ENCODE results near the gene LUC7L3.
A peak's percentile ranks its signal among the peaks of the same experiment; 100 is the strongest.

LUC7L3 gene

GRCh38 chr17:50763716-50764475 lies 44.5 kb downstream of the LUC7L3 start:
- Histone ChIP-seq H3K27ac (peak overlapping the region; percentile 54), H3K27me3 (ENCODE audit: insufficient read depth, low read depth, severe bottlenecking) (no peaks in the 10 kb centered on the region), H3K4me3 (ENCODE audit: low read depth, low read length) (no peak overlapping the region), H3K9me3 (ENCODE audit: severe bottlenecking) (no peaks in the 10 kb centered on the region), H3K36me3 (no peaks in the 10 kb centered on the region)
- DNase-seq: peak; percentile 59
- no peak for TF ChIP-seq CTCF (IDR thresholded peaks at IDR 0.05; ENCODE audit: low read depth, low read length)

GRCh38 chr17:50764734-50765149 lies 45.3 kb downstream of the LUC7L3 start:
- Histone ChIP-seq H3K4me3 (ENCODE audit: low read depth, low read length) (no peak overlapping the region), H3K36me3 (no peaks in the 10 kb centered on the region), H3K27ac (peak overlapping the region; percentile 54), H3K27me3 (ENCODE audit: insufficient read depth, low read depth, severe bottlenecking) (no peaks in the 10 kb centered on the region), H3K9me3 (ENCODE audit: severe bottlenecking) (no peaks in the 10 kb centered on the region)
- no peak for TF ChIP-seq CTCF (IDR thresholded peaks at IDR 0.05; ENCODE audit: low read depth, low read length)
- peak; percentile 81 for DNase-seq

DNA sequence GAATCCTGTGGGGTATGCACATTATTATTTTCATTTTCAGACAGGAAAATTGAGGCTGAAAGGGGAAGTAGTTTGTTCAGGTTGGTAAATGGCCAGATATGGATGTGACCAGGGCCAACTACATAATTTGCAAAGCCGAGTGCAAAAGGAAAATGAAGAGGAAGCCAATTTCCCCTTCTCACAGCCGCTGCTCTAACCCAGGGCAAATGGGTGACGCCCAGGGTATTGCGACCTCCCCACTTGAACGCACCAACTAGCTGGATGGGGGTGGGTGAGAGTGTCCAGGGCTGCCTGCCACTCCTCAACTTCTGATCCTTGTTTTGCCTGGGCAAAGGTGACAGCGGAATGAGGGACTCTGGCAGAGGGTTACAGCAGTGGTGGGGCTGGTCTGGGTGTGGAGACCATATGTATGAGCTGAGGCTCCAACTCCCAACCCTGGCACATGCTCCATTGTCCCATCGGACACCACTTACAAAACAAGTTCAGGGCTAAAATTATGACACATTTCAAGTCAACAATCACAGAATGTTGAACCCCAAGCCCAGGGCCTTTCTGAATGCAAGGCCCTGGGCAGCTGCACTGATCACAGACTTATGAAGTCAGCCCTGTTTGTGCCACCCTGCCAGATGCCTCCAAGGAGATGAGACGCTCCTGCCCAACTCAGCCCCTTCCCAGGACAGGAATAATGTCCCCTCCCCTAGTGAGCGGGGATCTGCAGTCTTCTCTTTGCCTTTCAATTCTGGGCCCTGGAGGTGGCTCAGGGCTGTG lies 46.2 kb downstream of the LUC7L3 start:
- Histone ChIP-seq H3K9me3 (ENCODE audit: severe bottlenecking) (no peaks in the 10 kb centered on the region), H3K27me3 (ENCODE audit: insufficient read depth, low read depth, severe bottlenecking) (no peaks in the 10 kb centered on the region), H3K4me3 (ENCODE audit: low read depth, low read length) (no peak overlapping the region), H3K36me3 (no peaks in the 10 kb centered on the region), H3K27ac (peak overlapping the region; percentile 54)
- no peak for DNase-seq
- TF ChIP-seq CTCF (IDR thresholded peaks at IDR 0.05; ENCODE audit: low read depth, low read length): no peak

DNA sequence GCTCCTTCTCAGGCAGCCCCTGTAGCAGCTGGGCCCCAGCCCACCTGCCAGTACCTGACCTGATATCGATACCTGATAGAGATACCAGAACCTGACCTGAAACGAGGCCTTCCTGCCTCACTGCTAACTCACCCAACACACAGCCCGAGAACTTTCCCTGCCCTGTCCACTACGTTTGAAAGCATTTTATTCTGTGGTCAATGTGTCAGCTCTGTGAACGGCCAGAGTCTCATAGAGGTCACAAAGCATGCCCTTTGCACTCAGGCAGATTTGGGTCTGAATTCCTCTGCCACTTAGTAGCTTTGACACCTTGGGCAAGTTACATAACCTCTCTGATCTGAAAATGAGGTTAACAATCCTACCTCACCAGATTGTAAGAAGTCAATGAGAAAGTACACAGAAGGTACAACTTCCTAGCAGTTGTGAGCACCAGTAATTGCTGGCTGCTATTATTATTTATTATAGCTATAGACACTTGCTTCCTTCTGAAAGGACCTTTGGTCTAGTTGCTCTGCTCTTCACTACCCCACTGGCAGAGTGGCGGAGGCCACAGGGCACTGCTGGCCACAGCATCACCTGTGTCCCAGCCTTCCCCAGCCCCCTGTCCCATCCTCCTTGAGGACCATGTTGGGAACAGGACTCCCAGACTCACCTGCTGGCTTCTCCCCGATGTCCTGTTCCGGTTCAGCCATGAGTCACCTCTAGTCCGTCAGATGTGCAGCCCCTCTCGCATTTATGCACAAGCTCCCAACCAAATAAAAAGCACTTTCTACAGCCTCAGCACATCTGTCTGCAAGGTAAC lies 47.0 kb downstream of the LUC7L3 start:
- Histone ChIP-seq H3K4me3 (ENCODE audit: low read depth, low read length) (no peak overlapping the region), H3K27me3 (ENCODE audit: insufficient read depth, low read depth, severe bottlenecking) (no peaks in the 10 kb centered on the region), H3K9me3 (ENCODE audit: severe bottlenecking) (no peaks in the 10 kb centered on the region), H3K27ac (no peak overlapping the region), H3K36me3 (no peaks in the 10 kb centered on the region)
- DNase-seq: no peak
- no peak for TF ChIP-seq CTCF (IDR thresholded peaks at IDR 0.05; ENCODE audit: low read depth, low read length)

GRCh38 chr17:50767030-50767429 lies 47.6 kb downstream of the LUC7L3 start:
- H3K9me3 ChIP-seq (ENCODE audit: severe bottlenecking): no peaks in the 10 kb centered on the region
- H3K27ac ChIP-seq: no peak overlapping the region
- H3K36me3 ChIP-seq: no peaks in the 10 kb centered on the region
- no peak for TF ChIP-seq CTCF (IDR thresholded peaks at IDR 0.05; ENCODE audit: low read depth, low read length)
- DNase-seq: no peak
- H3K27me3 ChIP-seq (ENCODE audit: insufficient read depth, low read depth, severe bottlenecking): no peaks in the 10 kb centered on the region
- H3K4me3 ChIP-seq (ENCODE audit: low read depth, low read length): no peak overlapping the region
